SIG-M5 (cell line): ENCODE results near the gene CPNE7.
"Not testable (repeated sequence)": the region's sequence is repeated elsewhere in the genome, so short reads cannot be mapped to it uniquely, and the experiment has no call there.

Experiments used
- DNase-seq: peaks from one replicate; lab custom pipeline; 2025; lab: John Stamatoyannopoulos, UW

The CPNE7 gene

DNA sequence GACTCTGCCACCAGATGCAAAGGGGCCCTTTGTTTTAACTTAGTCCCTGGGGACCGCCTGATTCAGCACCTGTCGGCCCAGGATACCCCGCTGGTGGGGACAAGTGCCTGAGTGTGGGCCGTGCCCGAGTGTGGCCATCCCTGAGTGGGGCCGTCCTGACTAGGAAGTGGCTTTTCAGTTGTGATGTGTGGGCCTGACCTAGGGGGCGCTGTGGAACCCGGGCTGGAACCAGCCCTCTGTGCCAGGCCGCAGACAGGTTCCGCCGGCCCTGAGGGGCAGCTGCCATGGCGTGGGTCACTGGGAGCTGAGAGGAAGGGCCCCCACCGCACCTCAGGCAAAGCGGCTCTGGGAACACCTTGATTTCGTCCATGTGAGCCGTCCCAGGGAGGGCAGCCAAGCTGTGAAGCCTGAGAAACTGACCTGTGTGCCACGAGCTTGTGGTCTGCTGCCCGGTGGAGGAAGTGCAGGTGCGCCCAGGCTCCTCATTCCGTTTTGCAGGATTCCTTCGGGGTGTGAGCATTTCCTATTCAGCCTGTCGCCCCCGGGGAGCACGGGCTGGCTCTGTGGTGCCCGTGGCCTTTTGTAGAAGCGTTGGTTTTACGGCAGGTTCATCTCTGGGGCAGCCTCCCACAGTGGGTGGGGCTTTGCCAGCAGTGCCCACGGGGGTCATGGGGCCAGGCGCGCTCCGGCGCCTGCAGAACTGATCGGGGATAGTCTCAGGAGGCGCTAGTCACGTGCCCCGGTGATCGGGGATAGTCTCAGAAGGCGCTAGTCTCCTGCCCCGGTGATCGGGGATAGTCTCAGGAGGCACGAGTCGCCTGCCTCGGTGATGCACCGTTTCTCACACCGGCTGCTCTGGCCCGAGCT, 9.8 kb upstream of the CPNE7 start:
- DNase-seq, result no peak

DNA sequence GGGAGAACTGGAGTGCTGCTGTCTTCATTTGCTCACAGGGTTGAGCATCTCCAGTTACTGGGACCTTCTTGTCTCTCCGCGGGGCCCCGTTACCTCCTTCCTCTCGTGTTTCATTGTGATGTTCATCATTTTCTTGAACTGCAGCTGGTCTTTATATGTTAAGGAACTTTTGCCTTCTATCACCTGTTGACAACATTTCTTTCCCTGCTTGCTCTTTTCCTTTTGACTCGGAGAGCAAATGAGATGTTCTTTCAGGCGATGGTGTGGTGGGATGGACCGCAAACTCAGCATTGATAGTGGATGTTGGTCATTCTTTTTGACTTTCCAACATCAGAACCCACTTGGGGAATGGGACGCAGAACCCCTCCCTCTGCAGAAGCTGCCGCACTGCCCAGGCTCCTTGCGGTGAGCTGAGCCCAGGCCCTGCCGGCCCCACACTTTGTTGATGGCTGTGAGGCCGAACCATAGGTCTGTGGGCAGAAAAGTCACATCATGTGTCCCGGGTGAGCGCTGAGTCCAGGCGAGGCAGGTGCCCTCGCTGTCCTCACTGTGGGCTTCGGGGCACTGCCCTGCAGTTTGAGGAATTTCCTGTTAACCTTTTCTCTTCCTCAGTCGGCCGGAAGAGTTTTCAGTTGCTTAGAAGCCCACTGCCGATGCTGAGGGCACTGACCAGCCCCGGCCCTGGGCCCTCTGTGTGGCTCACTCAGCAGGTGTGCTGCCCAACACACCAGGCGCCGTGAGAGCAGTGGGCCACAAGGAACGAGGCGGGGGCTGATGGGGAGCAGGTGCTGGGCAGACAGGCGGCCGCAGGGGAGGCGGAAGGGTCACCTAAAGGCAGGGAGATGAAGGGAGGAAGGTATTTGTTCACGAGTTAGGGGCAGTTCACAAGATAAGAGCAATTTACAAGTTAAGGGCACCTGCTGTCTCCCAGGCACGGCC, 7.6 kb upstream of the CPNE7 start:
- DNase-seq, result no peak

DNA sequence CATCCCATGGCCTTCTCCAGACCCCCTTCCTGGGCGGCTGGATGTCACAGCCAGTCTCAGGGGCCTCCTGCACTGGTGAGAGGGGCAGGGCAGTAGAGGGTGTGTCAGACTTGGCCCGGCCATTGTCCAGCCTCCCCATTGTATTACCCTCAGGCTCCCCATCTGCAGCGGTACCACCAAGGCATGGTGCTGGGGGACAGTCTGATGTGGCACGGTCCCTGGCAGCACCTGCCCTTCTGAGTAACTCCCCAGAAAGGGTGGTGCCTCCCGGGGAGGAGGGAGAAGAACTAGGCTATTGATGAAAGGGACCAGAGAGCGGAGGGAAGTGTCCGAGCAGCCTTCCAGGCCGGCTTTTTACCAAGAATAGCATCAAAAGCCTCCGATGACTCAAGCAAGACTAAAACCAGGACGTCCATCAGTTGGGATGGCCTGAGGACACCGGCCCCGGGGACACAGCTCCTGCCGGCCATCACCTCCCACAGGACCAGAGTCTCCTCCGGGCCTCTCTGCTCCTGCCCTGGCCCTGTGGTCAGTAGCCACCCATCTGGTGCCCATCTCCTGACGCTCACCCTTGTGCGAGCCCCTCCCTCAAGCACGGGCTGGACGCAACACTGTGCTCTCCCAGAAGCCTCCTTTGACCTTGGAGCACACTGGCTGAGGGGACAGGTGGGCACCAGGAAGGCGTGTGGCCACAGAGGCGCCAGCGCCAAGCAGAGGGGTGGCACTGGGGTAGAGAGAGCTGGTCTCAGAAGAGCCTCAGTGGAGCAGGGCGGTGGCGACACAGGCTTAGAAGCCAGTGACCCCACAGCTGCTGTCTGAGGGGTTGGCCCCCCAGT, 5.8 kb upstream of the CPNE7 start:
- no peak for DNase-seq

DNA sequence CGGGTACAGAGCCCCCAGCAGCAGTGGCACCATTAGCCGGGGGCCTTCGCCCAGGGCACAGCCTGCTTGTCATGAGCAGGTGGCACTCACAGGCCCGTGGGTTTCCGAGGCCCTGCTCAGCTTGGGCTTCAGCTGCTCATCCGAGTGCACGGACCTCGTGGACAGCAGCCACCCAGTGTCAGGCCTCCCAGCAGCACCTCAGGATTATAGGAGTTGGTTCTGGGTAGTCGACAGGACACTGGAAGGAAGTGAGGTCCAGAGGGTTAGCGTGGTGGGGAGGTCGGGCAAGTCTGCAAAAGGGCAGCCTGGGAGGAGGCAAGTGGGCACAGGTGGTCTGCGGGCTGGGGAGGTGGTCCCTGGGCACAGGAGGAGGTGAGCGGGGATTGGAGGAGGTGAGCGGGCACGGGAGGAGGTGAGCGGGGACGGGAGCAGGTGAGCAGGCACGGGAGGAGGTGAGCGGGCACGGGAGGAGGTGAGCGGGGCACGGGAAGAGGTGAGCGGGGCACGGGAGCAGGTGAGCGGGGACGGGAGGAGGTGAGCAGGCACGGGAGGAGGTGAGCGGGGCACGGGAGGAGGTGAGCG, 5.1 kb upstream of the CPNE7 start:
- DNase-seq, result no peak

DNA sequence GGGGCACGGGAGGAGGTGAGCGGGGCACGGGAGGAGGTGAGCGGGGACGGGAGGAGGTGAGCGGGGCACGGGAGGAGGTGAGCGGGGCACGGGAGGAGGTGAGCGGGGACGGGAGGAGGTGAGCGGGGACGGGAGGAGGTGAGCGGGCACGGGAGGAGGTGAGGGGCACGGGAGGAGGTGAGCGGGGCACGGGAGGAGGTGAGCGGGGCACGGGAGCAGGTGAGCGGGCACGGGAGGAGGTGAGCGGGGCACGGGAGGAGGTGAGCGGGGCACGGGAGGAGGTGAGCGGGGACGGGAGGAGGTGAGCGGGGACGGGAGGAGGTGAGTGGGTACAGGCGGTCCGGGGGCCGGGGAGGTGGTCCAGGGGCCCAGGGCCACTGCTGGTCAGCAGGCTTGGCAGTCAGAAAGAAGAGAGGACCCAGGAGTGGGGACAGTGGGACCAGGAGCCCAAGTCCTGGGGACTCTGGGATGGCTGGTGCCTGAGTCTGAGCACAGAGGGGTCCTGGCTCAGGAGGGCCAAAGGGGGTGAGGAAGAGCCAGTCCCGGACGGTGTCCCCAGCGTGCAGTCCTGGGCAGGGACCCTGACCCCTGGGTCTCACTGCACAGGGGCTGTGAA, 4.5 kb upstream of the CPNE7 start:
- not testable (repeated sequence) for DNase-seq

DNA sequence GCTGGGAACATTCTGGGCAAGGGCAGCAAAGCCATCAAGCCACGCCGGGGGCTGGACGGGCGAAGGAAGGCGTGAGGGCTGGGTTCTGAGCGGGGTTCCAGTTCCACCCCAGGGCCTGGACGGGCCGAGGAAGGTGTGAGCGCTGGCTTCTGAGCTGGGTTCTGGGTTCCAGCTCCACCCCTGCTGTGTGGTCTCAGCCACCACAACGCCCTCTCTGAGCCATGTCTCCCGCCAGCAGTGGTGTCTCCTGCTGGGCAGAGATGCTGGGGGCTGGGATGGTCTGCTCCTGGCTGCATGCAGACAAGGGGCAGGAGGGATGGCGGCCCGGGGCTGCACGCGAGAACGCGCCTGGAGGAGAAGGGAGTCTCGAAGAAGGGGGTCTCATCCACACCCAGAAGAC, 3.9 kb upstream of the CPNE7 start:
- DNase-seq, result no peak

DNA sequence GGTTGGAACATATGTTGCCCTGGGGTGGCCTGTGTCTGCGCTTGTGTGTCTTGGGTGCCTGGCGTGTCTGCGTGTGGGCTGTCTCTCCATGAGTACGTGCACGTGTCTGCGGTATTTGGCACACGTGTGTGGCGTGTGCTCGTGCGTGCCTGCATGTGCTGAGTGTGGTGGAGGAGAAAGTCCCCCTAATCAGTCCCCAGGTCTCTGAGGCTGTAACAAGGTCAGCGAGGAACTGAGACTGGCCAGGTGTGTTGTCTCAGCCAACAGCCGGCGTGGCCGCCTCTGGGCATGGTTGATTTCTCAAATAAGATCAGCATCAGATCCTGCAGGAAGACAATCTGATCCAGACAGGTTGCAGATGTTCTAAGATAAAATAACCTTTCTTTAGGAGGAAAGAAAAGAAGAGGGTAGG, 3.5 kb upstream of the CPNE7 start:
- no peak for DNase-seq

DNA sequence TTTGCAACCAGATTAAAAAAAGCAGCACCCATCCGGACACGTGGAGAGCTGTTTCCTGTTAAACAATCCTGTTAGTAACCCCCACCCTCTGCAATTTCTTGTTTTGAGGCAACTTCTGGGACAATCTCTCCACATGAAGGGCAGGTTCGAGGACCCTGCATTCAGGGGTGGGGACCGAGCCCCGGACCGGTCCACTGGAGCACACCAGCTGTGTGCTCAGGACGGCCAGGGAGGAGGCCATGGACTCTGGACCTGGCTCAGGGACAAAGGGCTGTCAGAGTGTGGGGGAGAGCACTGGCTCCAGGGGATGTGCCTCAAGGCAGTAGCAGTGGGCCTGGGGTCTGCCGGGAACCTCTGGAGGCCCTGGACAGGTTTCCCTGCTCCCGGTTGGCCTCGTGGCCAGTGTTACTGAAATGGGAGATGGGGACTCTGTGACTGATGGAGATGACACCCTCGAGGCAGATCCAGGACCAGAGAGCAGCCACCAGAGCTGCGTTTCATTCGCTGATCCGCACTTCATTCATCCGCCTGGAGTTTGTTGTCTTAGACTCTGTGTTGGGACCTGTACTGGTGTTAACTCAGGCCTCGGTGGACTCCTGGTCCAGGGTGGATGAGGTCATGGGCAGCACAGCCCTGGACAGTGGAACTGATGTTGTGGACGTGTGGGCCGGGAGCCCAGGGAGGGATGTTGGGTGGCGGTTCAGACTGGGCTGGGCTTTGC, 2.9 kb upstream of the CPNE7 start:
- no peak for DNase-seq

DNA sequence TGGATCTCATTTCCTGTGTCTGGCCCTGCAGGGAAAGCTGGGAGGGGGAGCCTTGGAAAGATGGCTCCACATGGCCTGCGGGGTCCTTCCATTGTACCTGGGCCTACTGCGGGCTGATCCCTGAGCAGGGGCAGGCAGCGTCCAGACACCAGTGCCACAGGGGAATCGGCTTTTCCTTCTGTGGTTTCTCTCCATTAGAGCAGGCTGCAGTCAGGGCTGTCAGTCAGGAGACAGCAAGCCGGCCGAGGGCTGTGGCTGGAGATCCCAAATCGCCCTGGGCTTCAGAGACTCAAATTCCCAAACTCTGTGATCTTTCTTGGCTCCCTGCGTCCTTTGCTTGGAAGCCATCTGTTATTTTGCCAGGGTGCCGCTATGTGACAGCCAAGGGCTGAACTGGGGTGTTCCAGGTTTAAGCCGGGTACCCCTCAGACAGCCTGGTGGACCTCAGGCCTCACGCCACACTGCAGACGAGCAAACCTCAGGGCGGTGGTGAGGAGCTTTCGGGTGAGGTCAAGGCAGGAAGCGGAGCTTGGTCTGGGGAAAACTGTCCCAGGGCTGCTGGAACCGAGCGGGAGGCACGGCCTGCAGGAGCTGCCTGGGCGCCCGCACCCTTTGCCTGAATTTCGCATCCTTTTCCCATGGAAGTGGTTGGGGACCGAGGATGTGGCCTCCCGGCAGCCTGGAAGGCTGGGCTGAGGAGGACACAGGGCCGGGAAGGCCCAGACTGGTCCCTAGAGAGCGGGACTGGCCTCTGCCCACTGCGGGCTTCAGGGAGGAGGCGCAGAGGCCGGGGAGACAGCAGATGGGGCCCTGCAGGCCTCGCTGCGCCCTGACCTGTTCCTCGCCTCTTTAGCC, 1.5 kb upstream of the CPNE7 start:
- no peak for DNase-seq

DNA sequence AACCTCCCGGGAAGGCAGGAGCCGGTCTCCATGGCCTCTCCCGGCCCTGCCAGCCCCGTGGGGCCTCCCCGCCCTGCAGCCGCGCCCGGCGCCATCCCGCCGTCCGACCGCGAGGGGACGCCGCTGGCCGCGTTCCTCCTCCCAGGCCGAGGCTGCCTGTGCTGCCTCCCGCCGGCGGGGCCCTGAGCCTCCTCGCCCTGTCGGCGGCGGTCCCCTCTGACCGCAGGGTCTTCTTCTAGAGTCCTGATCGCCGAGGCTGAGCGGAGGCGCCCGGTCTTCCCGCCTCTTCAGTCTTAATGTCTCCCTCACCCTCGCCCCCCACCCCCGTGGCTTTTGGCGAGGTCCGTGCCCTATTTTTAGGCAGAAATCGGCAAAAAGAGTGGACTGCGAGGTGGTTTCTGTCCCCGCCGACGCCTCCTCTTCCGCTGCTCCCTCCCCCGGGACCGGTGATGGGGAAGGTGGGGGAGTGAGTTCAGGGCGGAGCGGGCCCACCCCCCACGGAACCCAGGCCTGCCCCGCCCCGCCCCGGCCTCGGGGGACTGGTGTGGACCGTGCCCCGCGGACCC, 794 bp upstream of the CPNE7 start:
- no peak for DNase-seq

DNA sequence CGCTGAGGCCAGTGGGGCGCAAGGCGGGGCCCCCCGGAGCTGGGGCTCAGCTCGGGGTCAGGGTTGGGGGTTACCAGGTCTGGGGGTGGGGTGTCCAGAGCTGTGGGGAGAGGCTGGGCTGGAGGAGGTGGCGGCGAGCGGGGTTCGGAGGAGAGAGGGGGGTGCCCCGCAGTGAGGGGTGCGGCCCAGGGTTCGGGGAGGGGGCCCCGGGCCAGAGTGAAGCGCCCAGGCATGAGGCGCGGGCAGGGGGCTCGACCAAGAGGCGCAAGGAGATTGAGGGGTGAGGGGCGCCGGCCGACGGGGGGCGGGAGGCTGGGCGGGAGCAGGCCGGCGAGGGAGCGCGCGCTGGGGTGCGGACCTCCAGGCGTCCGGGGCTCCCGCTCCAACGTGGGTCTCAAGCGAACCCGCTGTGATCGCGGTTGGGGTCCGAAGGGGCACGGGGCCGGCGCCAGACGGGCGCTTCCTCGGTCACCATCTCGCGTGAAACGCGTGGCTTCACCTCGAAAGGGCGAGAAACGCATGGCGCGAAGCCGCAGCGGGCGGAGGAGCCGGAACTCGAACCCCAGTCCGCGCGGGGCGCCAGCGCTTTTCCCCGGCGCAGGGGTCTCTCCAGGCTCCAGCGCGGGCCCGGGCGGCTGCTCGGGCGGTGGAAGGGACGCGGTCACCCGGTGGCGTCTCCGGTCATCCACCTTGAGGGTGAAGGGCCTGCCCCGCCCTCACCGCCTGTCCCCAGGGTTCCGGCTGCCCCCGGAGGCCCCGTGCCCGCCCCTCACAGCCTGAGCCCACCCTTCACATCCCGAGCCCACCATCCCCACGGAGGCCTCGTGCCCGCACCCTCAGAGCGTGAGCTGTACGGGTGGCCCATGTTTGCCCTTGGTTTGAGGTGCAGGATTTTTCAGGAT, 846 bp downstream of the CPNE7 start:
- no peak for DNase-seq

DNA sequence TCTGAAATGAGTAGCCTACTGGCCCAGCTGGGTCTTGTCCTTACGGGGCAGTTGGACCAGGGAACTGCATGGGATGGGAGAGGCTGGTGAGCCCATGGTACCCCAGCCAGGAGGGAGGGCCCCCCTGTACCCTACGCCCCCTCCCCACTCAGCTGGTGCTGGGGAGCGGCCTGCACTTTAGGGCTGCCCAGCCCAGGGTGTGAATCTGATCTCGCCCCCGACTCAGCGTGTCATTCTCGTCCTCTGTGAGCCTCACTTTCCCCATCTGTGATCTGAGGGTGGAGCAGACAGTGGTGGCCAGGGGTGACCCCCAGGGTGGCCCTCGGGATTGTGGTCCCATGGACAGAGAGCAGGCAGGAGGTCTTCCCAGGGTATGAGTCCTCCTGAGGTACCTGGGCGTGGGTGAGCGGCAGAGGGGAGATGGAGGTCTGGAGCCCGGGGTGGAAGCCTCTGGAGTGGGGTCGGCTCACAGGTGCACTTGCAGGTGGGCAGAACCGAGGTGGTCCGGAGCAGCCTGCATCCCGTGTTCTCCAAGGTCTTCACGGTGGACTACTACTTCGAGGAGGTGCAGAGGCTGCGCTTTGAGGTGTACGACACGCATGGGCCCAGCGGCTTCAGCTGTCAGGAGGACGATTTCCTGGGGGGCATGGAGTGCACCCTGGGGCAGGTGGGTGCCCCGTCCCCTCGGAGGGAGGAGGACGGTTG, 1.6 kb downstream of the CPNE7 start:
- DNase-seq, result no peak

DNA sequence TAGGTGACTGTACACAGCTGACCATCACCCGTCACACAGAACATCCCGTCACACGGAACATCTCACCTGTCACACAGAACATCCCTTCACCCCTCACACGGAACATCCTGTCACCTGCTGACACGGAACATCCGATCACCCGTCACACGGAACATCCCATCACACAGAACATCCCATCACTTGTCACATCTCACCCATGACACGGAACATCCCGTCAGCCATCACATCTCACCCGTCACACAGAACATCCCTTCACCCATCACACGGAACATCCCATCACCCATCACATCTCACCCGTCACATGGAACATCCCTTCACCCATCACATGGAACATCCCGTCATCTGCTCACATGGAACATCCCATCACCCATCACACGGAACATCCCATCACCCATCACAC, 3.8 kb downstream of the CPNE7 start:
- no peak for DNase-seq

DNA sequence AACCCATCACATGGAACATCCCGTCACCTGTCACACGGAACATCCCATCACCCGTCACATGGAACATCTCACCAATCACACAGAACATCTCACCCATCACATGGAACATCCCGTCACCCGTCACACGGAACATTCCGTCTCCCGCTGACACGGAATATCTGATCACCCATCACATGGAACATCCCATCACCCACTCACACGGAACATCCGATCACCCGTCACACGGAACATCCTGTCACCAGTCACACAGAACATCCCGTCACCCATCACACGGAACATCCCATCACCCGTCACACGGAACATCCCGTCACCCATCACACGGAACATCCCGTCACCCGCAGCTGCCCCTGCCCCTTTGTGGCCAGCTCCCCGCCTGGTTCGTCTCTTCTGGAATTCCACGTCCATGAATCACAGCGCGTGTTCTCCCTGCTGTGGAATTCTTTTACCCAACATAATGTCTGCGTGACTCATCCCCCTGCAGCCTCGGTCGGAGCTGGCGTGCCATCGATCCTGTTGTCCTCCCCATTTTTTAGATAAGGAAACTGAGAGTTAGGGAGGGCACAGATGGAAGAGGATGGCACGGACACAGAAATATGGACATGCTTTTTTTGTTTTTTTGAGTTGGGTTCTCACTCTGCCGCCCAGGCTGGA, 5.6 kb downstream of the CPNE7 start:
- no peak for DNase-seq

DNA sequence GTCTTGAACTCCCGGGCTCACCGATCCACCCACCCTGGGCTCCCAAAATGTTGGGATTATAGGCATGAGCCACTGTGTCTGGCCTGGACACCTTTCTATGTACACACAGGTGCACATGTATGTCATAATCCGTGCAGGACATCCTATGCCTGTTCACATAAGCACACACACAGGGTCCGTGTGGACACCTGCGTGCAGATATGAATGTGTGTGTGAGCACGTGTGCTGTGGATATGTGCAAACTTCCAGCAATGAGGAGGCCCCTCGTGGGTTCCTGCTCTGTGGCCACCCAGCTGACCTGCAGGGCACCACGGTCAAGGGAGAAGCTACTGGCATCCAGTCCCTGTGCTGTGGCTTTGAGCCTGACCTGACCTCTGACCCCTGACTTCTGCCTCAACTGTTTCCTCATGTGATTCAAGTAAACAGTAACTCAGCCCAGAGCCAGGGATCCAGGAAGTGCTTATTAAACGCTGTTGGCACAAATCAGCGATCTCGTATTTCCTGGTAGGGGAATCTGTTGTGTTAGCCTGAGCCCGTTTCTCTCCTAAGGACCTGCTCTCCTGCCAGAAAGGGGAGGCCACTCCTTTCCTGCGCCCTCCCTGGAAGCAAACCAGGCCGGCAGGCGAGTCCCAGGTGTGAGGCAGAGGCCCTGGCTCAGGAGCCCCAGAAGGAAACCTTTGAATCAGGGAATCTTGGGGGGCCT, 6.5 kb downstream of the CPNE7 start:
- no peak for DNase-seq

DNA sequence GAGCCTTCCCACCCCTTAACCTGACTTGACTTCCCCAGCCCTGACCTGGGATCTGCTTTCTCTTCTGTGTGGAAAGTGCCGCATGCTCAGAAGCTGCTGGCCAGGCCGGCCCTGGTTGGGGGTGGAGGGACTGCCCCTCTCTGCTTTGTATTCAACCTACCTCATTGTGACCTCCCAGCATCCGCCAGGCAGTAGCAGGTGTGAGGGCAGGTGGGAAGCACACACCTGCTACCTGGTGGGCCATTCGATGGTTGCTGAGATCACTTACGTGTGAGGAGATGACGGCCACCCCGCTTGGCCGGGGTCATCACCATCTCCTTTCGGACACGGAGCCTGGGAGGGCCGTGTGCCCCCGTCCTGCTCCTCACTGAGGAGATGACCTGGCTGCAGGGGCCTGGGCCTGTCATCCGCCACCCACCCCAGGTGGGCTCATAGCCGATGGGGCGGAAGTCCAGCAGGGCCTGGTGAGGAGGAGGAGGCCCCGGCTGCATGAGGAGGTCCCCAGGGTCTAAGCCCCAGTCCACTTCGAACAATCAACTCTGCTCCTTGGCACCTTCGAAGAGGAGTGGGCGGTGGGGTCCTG, 7.1 kb downstream of the CPNE7 start:
- DNase-seq, result no peak
